NCI-H187 treated with DMSO at 0.1 percent for 48 hours (cell line): ENCODE measurements around the gene KIAA1191.

Experiments
- DNase-seq: peaks from one replicate; lab custom pipeline; 2025; lab: John Stamatoyannopoulos, UW

Gene KIAA1191

DNA sequence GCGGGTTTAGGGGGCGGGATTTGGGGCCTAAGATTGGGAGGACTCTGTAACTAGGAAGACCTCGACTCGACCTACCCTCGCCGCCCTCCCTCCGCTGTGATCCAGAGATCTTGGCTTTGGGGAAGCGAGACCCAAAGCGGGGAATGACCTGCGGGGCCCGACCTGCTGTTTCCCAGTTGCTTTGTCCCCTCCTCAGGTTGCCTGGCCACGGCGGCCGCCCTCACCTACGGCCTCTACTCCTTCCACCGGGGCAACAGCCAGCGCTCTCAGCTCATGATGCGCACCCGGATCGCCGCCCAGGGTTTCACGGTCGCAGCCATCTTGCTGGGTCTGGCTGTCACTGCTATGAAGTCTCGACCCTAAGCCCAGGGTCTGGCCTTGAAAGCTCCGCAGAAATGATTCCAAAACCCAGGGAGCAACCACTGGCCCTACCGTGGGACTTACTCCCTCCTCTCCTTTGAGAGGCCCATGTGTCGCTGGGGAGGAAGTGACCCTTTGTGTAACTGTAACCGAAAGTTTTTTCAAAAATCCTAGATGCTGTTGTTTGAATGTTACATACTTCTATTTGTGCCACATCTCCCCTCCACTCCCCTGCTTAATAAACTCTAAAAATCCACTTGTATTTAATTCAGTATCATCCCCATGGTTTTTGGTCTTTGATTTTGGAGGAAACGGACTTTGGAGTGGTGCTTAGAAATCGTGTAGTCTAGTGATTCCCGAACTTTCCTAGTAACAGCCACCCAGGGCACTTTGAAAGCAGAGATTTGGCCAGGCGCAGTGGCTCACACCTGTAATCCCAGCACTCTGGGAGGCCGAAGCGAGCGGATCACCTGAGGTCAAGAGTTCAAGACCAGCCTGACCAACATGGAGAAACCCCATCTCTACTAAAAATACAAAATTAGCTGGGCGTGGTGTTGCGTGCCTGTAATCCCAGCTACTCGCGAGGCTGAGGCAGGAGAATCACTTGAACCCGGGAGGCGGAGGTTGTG is 27.9 kb upstream of the KIAA1191 start:
- DNase-seq, result no peak

DNA sequence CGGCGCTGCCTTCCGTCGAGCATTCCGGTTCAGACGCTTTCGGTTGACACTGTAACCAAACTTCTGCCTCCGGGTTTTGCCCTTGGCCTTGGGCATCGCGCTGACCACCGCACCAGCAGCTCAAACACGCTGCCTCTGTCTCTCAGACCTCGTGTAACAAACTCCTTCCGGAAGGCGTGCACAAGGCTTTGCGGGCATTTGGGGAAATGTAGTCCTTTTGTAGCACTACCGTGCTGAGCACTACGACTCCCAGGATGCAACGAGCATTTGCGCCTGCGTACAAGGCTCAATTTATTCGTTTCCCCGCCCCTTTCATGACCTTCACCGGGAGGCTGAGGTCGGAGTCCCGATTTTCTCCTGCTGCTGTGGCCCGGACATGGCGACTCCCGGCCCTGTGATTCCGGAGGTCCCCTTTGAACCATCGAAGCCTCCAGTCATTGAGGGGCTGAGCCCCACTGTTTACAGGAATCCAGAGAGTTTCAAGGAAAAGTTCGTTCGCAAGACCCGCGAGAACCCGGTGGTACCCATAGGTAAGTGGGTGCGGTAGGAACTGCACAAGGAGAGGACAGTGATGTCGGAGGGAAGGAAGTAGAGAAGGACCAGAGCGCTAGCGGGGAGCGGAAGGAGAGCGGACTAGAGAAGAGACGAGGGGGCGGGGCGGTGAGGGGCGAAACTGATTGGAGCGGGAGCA is 27.0 kb upstream of the KIAA1191 start, which contains the start of the genes HIGD2A and NOP16:
TSS of gene HIGD2A (plus strand) at position 308 of the 691 bp plus-strand sequence. CDS start at position 377, 69 bp downstream.
TSS of gene NOP16 (minus strand) at position 155 of the 691 bp plus-strand sequence. CDS start at position 96, 59 bp downstream.
- DNase-seq, result peak; percentile 93

DNA sequence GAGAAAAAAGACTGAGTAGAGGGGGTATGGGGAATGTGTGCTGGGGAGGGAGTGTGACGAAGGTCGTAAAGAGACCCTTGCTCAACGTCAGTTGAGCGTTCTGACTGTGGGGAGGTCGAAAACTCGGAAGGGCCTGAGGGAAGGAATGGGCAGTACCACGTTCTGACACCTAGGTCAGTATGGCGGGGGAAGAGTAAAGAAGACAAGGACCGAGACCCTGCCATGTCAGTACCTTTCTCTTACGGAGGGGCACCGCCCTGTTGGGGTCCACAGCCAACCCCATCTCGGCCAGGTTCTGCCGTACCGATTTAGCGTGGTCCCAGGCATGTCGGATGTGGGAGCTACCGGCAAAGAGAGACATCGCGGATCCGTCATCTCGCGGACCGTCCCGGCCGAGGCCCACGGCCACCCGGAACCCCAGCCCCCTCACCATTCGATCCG is 26.5 kb upstream of the KIAA1191 start:
- DNase-seq, result no peak

DNA sequence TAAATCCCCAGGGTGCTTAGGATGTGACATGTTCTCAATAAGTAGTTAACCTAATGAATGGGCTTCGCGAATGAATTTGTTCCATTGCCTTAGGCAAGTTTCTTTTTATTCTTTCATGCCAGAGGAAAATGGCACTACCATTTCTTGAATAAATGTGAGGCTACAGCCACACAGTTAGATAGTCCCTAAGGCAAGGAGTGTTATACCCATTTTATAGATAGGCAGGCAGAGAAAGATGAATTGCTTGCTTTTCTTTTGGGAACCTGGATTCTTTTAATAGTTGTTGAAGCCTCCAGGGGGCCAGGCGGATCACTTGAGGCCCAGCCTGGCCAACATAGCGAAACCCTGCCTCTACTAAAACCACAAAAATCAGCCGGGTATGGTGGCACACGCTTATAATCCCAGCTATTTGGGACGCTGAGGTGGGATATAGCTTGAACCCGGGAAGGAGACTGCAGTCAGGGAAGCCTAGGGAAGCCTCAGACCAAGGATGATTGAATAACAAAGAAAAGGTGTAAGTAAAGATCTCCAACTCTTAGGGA is 25.9 kb upstream of the KIAA1191 start:
- no peak for DNase-seq

DNA sequence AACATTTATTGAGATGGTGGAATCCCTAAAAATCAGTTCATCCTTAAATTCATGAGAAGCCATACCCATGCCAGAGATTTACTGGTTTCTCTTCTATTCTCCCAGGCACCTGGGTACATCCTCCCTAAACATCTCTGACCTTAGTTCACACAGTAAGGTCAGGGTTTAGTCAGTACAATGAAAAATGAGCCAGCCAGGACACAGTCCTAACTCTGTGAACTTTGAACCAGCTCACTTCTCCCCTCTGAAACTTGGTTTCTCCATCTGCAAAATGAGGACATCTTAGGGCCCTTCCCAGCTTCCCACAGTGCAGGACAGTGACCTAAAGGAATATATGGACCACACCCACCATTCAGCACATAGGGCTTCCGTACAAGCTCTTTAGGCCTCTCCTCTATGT is 24.9 kb upstream of the KIAA1191 start:
- no peak for DNase-seq

DNA sequence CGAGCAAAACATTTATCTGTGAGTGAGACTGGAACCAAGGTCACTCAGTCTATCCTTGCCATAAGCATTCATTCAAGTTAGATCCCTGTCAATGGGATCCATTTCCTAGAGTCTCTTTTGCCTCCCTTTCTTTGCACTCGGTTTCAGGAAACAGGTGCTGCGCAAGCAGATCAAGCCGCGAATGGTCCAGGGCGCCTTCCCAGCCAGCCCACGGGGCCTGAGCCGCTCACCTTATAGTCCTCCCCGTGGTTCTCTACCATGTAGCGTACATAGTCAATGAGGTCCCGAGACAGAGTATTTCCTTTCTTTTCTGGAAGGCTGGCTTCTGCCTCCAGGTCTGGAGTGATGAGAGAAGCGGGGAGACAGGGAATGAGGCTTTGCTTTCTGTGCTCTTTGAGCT is 23.4 kb upstream of the KIAA1191 start:
- no peak for DNase-seq

DNA sequence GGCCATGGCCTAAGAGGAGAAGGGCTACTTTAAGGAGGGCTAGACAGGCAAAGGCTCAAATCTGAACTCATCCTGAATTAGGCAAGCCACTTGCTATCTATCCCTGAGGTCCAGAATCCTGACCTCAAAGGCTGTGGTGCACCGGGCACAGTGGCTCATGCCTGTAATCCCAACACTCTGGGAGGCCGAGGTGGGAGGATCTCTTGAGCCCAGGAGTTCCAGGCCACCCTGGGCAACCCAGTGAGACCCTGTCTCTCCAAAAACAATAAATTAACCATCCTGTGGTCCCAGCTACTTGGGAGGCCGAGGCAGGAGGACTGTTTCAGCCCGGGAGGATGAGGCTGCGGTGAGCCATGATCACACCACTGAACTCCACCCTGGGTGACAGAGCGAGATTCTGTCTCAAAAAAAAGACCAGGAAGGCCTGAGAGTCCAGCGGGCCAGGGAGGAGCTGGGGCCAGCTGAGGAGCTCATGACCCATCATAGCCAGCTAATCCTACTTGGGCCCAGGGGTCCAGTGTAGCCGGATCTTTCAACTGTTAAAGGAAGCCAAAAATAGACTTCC is 22.9 kb upstream of the KIAA1191 start:
- no peak for DNase-seq

DNA sequence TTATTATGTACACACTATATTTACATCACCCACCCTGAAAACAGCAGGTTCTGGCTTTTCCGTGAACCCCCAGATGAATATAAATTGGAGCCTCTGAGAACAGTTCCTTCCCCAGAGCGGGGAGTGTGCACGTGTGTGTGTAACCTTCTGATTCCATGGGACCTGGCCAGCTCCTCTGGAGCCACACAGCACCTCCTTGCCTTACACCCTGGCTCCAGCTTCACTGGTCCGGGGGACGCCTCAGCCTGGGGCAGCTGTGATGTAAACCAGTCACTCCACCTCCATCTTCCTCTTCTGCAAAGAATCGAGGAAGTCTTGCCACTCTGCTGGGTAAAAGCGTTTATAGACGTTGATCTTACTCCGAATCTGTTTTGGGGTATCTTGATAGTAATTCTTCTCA is 22.4 kb upstream of the KIAA1191 start:
- no peak for DNase-seq

DNA sequence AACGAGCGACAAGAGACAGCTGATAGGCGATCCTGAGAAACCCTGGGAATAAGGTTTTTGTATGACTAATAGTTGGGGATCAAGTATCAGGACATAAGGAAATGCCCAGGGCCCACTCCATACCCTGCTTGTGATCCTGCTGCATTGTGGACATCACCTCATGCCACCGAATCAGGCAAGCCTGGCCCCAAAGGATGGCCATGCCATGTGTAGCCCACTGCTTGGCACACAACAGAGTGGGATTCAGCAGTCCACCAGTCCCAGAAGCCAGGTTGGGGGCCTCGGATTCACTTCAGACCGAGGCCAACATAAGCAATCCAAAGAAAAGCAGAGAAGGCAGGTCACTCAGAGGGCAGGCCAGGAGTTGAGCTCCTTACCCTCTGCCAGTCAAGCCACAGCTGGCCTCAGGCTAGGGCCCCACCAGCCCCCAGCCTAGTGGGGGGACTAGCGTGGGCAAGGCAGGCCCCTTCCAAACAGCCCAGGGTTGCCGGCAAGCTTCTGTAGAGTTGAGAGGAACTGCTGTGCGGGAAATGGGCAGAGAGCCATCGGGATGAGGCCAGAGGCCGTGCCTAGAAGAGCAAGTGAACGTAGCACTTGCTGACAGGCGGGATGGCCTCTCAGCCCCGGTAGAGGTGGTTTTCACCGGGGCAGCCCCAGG is 21.8 kb upstream of the KIAA1191 start:
- no peak for DNase-seq

DNA sequence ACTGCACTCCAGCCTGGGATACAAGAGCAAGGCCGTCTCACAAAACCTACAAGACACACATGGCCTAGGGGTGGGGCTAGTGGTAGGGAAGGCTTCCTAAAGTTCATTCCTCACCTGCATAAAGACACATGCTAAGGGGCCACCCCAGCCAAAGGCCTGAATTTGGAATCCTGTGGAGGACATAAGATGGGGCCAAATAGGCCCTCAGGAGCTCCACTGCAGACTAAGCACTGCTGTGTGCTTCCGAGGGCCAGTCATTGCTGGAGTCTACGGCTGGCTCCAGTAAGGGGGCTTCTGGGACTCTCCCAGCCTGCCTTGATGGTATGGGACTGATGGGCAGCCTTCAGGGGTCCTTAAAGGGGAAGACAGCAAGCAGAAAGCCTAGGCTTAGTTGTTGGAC is 21.2 kb upstream of the KIAA1191 start:
- no peak for DNase-seq

DNA sequence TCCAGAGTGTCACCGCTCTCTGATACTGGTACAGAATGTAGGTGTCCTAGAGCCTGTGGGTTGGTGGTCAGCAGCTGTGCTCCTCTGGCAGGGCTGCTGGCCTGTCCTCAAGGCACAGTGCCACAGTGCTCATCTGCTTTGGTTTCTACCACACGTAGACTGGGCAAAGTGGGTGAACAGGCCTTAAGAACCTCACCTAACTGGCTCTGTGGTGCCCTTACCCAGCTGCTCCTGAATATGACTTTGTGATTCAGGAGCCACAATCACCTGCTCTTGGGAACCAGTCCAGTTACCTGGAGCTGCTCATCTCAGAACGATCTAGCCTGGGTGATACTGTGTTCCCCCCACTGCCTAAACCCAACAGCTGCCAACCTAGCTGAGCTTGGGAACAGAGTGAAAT is 20.4 kb upstream of the KIAA1191 start:
- DNase-seq, result no peak

DNA sequence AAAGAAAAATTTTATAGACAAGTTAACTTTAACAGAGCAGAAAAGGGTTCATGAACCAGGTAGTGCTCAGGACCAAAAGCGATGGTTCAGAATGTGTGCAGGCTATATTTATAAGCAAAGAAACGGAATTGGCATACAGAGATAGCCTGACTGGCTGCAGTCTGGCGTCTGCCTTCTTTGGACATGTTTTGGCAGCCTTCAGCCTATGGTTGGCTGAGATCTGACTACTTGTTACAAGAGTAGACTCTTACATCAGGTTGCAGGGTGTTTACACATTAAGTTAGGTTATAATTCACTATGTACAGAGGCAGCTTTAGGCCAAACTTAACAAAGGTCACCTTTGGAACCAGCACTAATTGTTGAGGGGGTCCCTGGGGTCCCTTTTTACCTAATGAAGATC is 19.9 kb upstream of the KIAA1191 start:
- DNase-seq, result no peak

DNA sequence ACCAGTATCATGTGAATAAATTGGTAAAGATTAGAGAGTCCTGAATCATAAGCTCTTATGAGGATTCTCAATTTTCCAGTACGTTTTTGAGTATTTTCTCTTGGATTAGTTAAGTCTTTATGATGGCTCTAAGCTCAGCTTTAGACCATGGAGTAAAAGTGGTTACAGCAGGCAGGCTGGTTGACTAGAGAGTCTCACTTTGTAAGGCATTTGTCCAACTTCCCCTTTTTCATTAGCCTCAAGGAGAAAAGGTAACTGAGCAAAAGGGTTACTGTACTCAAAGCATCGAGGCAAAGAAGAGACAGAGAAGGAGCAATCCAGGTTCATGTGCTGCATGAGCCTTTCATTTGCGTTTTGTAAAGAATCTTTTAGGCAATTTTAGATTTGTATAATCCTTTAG is 18.3 kb upstream of the KIAA1191 start:
- no peak for DNase-seq

DNA sequence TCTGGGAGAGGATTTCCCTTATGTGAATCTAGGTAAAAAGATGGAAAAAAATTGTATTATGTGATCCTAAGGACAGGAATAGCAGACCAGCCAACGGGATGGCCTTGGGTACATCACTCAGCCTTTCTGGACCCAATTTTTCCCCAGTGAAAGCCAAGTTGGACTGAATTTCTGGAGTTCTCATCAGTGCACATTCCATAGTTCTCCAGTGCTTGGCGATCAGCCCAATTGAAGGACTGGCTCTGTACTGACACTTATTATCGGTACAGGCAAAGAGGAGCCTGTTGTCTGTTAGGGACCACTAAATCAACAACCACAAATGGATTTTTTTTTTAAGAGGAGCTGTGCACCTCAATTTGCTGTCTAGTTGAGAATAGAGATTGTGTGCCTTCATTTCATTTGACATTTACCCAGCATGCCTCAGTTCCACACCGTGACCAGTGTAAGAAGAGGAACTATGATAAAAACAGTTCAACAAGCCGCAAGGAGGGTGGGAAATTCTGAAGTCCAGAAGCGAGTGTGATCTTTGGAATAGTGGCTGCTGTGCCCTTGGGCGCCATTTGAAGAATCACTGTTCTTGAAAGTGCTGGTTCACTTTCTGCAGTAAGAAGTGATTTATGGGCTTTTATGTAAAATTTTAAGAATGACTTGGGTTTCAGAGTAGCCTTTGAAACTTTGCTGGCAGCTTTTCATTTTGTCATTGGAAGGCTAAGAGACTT is 11.7 kb upstream of the KIAA1191 start:
- no peak for DNase-seq

DNA sequence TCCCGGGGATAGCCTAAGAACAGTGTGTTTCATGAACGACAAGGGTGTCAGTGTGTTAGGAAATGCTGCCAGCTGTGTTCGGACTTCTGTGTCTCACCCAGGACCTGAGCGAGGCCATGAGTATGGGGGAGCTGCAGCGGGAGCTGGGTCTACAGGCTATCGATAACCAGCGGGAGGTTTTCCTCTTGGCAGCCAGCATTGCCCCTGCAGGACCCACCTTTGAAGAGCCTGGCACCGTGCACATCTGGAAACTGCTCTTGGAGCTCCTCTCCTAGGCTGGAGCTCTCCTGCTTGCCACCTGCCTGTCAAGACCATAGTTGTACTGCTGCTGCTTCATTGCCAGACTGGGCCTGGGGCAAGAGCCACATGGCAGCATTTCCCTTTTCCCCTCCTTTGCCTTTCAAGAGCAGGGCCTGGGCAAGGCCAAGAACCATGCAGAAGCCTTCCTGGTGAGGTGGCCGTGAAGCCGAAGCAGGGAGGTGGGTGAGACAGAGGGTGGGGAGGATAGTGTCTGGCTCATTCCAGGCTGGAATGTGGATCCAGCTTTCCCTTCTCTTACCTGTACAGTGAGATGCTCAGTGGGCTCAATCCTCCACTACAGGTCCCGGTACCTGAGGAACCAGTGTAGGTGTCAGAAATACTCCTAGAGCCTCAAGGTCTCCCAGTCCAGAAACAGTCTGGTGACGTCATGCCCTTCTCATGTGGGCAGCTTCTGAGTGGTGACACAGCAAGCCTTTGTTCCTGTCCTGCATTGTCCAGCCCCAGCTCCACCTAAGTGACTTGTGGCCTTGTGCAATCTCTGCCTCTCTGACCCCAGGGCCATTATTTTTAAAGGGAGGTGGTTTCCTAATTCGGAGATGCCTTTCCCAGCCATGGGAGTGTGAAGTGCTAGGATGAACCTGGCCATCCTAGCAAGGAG is 10.3 kb upstream of the KIAA1191 start:
- DNase-seq, result no peak

DNA sequence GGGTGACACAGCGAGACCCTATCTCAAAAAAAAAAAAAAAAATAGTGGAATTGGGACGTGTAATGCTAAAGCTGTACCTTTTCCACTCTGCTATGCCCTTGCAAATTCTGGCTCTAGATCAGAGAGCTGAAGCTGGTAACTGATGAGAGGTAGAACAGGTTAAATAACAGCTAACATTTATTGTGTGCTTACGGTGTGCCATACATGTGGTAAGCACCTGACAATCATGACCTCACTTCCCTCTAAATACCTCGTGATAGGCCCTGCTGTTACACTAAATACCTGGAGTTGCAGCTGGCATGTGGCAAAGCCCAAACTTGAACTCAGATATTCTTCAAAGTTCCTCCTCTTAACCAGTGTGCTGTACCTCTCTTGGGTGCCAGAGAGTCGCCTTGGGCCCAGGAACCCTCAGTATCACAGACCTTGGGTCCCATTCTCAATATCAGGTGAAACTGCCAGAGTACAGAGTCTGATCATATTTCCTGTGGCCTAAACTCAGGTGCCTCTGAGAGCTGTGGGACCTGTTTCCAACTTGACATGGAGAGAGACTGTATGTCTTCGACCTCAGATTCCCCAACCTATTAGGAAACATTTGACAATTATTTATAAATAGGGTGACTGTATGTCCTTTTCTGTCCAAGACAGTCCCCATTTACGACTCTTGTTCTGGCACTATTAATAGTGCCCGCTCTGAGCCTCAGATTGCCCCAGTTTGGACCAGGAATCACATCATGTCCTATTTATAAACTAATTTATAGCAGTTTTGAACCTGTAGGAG is 8.6 kb upstream of the KIAA1191 start:
- DNase-seq, result no peak

DNA sequence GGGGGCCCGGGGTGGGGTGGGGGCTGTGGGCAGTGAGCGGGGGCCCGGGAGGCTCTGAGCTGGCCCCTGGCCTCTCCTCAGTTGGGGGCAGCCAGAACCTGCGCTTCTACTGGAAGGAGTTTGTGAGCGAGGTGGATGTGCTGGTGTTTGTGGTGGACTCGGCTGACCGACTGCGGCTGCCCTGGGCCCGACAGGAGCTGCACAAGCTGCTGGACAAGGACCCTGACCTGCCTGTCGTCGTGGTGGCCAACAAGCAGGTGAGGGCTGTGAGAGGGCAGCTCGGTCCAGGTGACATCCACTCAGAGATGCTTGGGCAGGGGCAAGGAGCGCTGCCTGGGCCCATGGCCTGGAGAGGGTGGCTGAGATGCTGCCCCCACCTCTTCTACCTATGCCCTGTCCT is 7.2 kb upstream of the KIAA1191 start:
- no peak for DNase-seq

DNA sequence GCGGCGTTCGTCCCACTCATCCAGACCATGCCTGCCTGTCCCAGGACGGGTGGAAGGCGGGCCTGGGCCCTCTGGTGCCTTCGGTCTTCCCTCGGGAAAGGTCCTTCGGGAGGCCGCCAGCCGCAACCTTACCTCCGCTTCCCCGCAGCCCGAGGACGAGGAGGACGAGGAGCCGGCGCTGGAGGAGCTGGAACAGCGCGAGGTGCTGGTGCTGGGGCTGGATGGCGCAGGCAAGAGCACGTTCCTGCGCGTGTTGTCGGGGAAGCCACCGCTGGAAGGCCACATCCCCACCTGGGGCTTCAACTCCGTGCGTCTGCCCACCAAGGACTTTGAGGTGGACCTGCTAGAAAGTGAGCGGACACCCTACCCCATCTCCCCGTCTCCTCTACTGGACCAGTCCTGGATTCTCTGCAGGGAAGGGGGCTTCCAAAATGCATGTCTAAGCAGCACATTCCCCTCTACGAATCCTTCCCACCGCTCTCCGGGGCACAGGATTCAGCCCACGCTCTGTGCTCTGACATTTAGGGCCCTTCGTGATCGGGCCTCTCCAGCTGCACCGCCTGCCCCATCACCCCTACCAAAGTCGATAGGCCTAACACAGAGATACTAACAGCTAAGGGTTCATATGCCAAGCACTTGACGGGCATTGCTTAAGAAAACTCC is 4.8 kb upstream of the KIAA1191 start:
- no peak for DNase-seq
